Astrocyte of the spinal cord (primary cell): ENCODE results near the gene LZTS2.

Experiments used
- DNase-seq: peaks from one replicate; pipeline ENCODE4 v3.0.0; 2011; ENCODE audit warnings: low read depth, low spot score
- H3K4me3 ChIP-seq: 2 replicates; pipeline ENCODE4 v1.5.1; 2011; ENCODE audit warnings: low read depth, mild to moderate bottlenecking, low read length, moderate library complexity
- in situ Hi-C: cut with HindIII; loops from 2 replicates; pipeline ENCODE4 v1.10.0; 2017; ENCODE audit warnings: low sequenced_read_pairs
- TF ChIP-seq, protein P1 (sequence below): IDR thresholded peaks from 2 replicates; pipeline ENCODE4 v1.5.1; 2012; ENCODE audit warnings: low read depth, mild to moderate bottlenecking, low read length, inconsistent platforms

The LZTS2 gene

DNA sequence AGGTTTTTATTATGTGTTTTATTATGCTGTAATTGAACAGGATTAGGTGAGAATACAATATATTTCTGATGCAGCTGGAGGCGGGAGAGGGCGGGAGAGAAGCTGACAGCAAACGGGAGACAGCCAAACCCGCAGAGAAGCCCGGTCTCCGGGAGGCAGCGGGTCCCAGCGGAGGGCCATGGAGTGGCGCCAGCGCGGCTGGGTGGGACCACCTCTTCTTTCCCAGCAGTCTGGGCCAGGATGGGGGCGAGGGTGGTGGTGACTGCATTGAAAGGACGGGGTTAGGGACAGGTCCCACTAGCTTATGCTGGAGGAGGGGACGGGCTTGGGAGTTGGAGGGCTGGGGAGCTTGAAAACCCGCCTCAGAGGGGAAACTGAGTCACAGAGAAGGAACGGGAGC lies 47.7 kb downstream of the LZTS2 start:
- in situ Hi-C loops = no loop called here
- TF ChIP-seq, protein P1, sequence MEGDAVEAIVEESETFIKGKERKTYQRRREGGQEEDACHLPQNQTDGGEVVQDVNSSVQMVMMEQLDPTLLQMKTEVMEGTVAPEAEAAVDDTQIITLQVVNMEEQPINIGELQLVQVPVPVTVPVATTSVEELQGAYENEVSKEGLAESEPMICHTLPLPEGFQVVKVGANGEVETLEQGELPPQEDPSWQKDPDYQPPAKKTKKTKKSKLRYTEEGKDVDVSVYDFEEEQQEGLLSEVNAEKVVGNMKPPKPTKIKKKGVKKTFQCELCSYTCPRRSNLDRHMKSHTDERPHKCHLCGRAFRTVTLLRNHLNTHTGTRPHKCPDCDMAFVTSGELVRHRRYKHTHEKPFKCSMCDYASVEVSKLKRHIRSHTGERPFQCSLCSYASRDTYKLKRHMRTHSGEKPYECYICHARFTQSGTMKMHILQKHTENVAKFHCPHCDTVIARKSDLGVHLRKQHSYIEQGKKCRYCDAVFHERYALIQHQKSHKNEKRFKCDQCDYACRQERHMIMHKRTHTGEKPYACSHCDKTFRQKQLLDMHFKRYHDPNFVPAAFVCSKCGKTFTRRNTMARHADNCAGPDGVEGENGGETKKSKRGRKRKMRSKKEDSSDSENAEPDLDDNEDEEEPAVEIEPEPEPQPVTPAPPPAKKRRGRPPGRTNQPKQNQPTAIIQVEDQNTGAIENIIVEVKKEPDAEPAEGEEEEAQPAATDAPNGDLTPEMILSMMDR = no peak
- no peak overlapping the region for H3K4me3 ChIP-seq
- DNase-seq = no peak

GRCh38 chr10:101047961-101048892 lies 48.6 kb downstream of the LZTS2 start:
- in situ Hi-C loops = no loop called here
- no peak for DNase-seq
- TF ChIP-seq, protein P1 = peak; percentile 8
- H3K4me3 ChIP-seq = no peak overlapping the region

DNA sequence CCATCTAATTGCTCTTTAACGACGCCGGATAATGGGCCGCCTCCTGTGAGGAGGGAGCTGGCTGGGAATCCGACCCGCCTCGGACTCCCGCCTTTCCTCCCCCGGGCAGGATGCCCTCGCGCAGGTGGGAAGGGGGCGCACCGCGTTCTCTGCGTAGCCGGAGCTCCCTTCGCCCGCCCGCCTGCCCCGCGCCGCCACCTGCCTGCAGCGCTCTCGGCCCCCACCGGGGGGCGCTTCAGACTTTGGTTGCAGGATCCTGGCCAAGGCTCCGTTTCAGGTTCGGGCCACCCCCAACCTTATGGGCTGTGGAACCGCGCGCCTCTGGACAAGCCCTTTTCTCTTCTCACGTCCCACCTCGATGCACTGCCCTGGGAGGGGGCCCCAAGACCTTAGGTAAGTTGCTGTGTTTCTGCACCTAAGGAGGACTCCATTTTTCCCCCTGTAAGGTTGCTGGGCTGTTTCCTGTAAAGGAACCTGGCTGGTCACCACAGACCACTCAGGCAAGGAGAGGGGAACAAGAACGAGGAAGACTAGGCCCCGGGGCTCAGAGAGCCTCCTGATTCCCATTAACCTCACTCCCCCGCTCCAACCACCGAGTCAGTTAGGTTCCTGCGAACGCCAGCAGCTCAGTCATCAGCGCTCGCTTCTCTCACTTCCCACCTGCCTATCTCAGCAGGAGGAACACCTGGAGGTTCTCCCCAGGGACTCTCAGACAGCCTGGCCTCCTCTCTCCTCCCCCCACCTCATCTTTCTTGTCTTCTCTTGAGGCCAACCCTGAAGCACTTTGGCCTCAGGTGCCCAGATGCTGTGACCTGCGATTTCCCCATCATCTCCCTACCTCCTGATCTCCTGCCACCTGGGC lies 50.8 kb downstream of the LZTS2 start:
- in situ Hi-C loops = no loop called here
- peak overlapping the region; percentile 10 for H3K4me3 ChIP-seq
- peak; percentile 54 for DNase-seq
- TF ChIP-seq, protein P1 = peak; percentile 82

DNA sequence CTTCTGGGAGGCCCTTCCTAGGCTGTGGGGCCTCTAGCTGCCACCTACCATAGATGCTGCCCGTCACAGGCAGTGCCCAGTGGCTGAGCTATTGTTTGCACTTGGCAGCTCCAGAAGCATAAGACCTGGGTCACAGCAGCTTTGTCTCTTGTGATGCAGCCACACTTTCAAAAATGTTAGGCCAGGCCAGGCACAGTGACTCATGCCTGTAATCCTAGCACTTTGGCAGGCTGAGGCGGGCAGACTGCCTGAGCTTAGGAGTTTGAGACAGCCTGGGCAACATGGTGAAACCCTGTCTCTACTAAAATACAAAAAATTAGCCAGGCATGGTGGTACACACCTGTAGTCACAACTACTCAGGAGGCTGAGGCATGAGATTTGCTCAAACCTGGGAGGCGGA lies 52.7 kb downstream of the LZTS2 start:
- DNase-seq = peak; percentile 69
- no peak overlapping the region for H3K4me3 ChIP-seq
- in situ Hi-C loops = no loop called here

GRCh38 chr10:101053516-101053915 lies 53.9 kb downstream of the LZTS2 start:
- DNase-seq = no peak
- TF ChIP-seq, protein P1 = no peak
- H3K4me3 ChIP-seq = no peak overlapping the region
- in situ Hi-C loops = no loop called here

More for the DNA sequence above, 52.7 kb downstream of the LZTS2 start:
- TF ChIP-seq, protein P1 = no peak

DNA sequence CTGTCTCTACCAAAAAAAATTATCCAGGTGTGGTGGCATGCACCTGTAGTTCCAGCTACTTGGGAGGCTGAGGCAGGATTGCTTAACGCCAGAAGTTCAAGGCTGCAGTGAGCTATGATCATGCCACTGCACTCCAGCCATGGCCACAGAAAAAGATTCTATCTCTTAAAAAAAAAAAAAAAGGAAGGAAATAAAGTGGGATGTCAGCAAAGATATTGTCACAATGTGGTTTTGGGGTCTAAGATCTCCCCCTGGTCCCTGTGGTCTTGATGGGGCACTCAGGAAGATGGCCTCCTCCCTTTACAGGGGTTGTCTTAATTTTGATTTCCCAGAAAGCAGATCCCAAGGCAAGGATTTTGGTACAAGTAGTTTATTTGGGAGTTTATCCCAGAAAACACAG lies 54.7 kb downstream of the LZTS2 start:
- H3K4me3 ChIP-seq = no peak overlapping the region
- TF ChIP-seq, protein P1 = no peak
- in situ Hi-C loops = no loop called here
- DNase-seq = no peak
